Right lobe of liver (tissue), 4 donors: Measurements from ENCODE around the gene DLL4.

ENCODE experiments used
- POLR2A ChIP-seq: fragments of 450-650 bp; IDR thresholded peaks from one replicate; pipeline ENCODE4 v1.6.1; 2017; ENCODE audit warnings: antibody characterized with exemption, mild to moderate bottlenecking
- TF ChIP-seq, protein P1 (sequence below), 4 donors: fragments of 200-600 bp in 3 of 4; fragments of 450-650 bp in 1 of 4; IDR thresholded peaks; one replicate each; pipeline versions ENCODE4 v1.5.1 to v1.8.0; 2016 to 2022; ENCODE audit warnings: antibody characterized with exemption in 4 of 4, mild to moderate bottlenecking in 2 of 4
- donor health status: DM: no; HTN: no; CAD: no.
- donor health status: DM: no; HTN: no; CAD: no.
- donor health status: DM: no; HTN: yes; CAD: no.

DNA sequence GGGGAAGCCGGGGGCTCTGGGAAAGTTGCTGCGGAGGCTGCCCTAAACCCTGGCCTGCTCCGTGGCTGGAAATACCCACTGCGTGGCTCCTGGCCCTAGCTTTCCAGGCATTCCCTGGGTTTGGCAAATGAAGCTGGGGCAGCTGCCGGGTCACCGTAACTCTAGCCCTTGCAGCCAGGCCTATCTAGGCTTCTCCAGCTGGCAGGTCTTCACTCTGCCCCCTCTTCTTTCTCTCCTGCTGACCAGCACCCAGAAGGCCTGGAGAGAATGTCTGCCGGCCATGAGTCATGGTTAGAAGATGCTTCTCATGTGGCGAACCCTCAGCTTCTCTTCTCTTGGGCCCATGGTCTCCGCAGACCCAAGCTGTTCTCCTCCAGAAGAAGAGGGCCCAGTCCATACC lies 5.6 kb upstream of the DLL4 start:
- no peak for TF ChIP-seq POLR2A
- TF ChIP-seq, protein P1, sequence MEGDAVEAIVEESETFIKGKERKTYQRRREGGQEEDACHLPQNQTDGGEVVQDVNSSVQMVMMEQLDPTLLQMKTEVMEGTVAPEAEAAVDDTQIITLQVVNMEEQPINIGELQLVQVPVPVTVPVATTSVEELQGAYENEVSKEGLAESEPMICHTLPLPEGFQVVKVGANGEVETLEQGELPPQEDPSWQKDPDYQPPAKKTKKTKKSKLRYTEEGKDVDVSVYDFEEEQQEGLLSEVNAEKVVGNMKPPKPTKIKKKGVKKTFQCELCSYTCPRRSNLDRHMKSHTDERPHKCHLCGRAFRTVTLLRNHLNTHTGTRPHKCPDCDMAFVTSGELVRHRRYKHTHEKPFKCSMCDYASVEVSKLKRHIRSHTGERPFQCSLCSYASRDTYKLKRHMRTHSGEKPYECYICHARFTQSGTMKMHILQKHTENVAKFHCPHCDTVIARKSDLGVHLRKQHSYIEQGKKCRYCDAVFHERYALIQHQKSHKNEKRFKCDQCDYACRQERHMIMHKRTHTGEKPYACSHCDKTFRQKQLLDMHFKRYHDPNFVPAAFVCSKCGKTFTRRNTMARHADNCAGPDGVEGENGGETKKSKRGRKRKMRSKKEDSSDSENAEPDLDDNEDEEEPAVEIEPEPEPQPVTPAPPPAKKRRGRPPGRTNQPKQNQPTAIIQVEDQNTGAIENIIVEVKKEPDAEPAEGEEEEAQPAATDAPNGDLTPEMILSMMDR (IDR thresholded peaks at IDR 0.05) = no peak
